Body of pancreas (tissue), 4 donors: ENCODE data around the gene HPDL.

Experiments used
- CTCF ChIP-seq, 7 experiments: fragments of 450-650 bp in 4 of 7; fragments of 200-600 bp in 3 of 7; sonication (generic) in 3 of 7; IDR thresholded peaks; one replicate each; pipeline ENCODE4 v1.5.1; 2016 to 2019; ENCODE audit warnings: antibody characterized with exemption in 7 of 7
- POLR2A ChIP-seq, 3 donors: fragments of 450-650 bp; IDR thresholded peaks; one replicate each; pipeline ENCODE4 v1.6.1; 2016; ENCODE audit warnings: antibody characterized with exemption in 3 of 3, mild to moderate bottlenecking in 2 of 3

- TF ChIP-seq CTCF (IDR thresholded peaks at IDR 0.05) (no peak), POLR2A (IDR thresholded peaks at IDR 0.05) (no peak)
These were observed 716 bp upstream of the HPDL start for GRCh38 chr1:45325851-45326506.
